ENCODE results near the gene BBS9. TPM values are rescaled to one million over a fixed set of nuclear protein-coding genes. Genes with fewer than 3 reads are reported as not detected.

BBS9 gene
- total and polyA plus RNA-seq, 11 donors: 7.4 to 29.3 (median 11.3) TPM

DNA sequence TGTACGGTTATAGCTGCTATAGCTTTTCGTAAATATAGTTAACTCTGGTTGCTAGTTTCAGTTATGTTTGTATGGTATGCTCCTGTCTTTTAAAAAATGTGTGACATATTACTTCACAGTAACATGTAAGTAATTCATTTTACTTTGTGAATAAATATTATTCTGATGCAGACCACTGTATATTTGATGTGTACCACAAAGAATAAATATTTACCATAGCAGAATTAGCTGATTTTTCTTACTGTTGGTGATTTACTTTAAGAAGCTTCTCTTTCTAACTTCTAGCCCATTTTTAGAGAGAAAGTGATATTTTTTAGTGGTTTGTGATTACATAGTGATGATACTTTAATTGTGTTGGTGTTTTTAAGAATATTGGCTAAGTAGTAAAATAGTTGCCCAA is 292.8 kb downstream of the BBS9 start:
- intact Hi-C loops (cut with DNase I): no loop called here
- 96 to 99% (median 98%) methylated on average over 2 of the region's 2 CpGs for WGBS, 4 donors
- Histone ChIP-seq H3K27ac (no peak overlapping the region), H3K36me3 (no peaks in the 10 kb centered on the region), H3K4me3 (no peak overlapping the region), H3K4me1 (peaks cover 0 to 6% (median 0%) of the 10 kb centered on the region in 12 donors), H3K9me3 (no peaks in the 10 kb centered on the region), H3K27me3 (no peaks in the 10 kb centered on the region)
- ATAC-seq (no peak), DNase-seq (no peak)
- TF ChIP-seq POLR2A (IDR thresholded peaks at IDR 0.05): no peak

DNA sequence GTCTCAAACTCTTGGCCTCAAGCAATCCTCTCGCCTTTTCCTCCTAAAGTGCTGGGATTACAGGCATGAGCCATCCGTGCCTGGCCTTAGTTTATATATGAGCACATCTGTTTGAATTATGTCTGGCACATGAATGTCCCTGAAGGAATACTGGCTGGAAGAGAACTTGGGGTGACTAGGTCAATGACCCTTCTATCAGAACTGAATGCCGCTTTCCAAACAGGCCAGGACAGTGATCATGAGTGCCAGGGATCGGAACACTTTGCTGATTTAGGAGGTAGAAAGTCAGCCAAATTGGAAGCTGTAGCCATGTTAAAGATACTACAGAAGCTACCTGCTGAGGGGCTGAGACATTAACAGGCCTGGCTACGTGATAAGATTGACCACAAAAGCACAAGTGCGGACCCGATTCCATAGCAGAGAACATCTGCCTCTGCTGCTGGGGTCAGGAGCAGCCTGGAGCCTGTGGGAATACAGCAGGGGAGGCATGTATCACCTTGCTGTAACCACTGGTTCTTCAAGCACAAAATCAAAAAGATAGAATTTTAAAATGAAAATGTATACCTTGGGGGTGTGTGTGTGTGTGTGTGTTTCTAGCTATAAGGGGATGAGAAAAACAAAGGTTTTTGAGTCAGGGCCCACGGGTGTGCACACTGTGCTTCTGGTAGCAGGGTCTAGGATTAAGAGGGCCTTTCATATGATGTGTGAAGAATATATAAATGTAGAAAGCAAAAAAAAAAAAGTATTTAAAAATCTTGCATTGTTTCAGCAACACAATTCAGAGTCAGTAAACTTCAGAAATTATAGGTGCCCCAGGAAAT is 293.7 kb downstream of the BBS9 start:
- TF ChIP-seq, protein P1, sequence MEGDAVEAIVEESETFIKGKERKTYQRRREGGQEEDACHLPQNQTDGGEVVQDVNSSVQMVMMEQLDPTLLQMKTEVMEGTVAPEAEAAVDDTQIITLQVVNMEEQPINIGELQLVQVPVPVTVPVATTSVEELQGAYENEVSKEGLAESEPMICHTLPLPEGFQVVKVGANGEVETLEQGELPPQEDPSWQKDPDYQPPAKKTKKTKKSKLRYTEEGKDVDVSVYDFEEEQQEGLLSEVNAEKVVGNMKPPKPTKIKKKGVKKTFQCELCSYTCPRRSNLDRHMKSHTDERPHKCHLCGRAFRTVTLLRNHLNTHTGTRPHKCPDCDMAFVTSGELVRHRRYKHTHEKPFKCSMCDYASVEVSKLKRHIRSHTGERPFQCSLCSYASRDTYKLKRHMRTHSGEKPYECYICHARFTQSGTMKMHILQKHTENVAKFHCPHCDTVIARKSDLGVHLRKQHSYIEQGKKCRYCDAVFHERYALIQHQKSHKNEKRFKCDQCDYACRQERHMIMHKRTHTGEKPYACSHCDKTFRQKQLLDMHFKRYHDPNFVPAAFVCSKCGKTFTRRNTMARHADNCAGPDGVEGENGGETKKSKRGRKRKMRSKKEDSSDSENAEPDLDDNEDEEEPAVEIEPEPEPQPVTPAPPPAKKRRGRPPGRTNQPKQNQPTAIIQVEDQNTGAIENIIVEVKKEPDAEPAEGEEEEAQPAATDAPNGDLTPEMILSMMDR (IDR thresholded peaks at IDR 0.05): no peak
- no peak for TF ChIP-seq POLR2A (IDR thresholded peaks at IDR 0.05)
- DNase-seq (no peak), ATAC-seq (no peak)
- H3K9me3 ChIP-seq: no peaks in the 10 kb centered on the region
- H3K4me1 ChIP-seq: peaks cover 0 to 6% (median 0%) of the 10 kb centered on the region in 12 donors
- H3K27ac ChIP-seq: no peak overlapping the region
- no peaks in the 10 kb centered on the region for H3K36me3 ChIP-seq
- no peak overlapping the region for H3K4me3 ChIP-seq
- intact Hi-C loops (cut with DNase I): no loop called here
- no peaks in the 10 kb centered on the region for H3K27me3 ChIP-seq
- WGBS, 4 donors: 76 to 93% (median 82%) methylated on average over 8 of the region's 8 CpGs

DNA sequence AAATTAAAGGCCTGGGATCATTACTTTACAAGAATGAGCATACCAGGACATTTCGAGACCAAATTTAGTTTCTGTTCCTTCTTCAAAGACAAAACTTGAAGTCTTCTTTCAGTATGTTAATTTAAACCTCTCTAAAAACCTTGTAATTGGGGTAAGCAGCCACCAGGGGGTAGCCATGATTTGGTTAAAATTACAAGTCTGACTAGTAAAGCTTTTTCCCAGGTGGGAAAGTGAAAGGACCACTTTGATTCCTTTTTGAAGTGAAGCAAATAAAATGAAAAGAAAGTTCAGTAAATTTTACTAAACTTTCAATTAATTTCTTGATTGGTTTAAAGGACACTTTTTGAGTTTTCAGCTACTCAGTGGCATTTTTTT is 294.3 kb downstream of the BBS9 start:
- Histone ChIP-seq H3K27ac (no peak overlapping the region), H3K4me3 (no peak overlapping the region), H3K4me1 (peaks cover 0 to 6% (median 0%) of the 10 kb centered on the region in 12 donors), H3K27me3 (no peaks in the 10 kb centered on the region), H3K9me3 (no peaks in the 10 kb centered on the region), H3K36me3 (no peaks in the 10 kb centered on the region)
- TF ChIP-seq POLR2A (IDR thresholded peaks at IDR 0.05): no peak
- TF ChIP-seq, protein P1 (IDR thresholded peaks at IDR 0.05): peak in 6 of 12 donors; percentile 24 to 39 (median 26)
- 86 to 90% (median 89%) methylated on average over 1 of the region's 1 CpG for WGBS, 4 donors
- ATAC-seq: no peak
- DNase-seq: no peak
- intact Hi-C loops (cut with DNase I): no loop called here

DNA sequence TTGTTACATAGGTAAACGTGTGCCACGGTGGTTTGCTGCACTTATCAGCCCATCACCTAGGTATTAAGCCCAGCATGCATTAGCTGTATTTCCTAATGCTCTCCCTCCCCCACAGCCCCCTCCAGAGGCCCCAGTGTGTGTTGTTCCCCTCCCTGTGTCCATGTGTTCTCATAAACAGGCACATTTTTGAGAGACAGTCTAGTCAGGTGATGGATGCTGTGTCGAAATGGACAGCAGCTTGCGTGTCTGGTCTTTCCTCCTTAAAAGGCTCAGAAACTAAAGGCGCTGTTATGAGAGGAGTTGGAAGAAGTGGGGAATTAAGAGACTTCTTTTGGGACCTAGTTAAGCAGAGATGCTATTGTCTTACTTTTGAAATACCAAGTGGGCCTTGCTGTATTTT is 296.0 kb downstream of the BBS9 start:
- TF ChIP-seq, protein P1 (IDR thresholded peaks at IDR 0.05): no peak
- TF ChIP-seq POLR2A (IDR thresholded peaks at IDR 0.05): no peak
- 89 to 93% (median 93%) methylated on average over 5 of the region's 5 CpGs for WGBS, 4 donors
- Histone ChIP-seq H3K36me3 (no peaks in the 10 kb centered on the region), H3K9me3 (no peaks in the 10 kb centered on the region), H3K27ac (no peak overlapping the region), H3K4me1 (peaks cover 0 to 6% (median 0%) of the 10 kb centered on the region in 12 donors), H3K4me3 (no peak overlapping the region), H3K27me3 (no peaks in the 10 kb centered on the region)
- DNase-seq (no peak), ATAC-seq (no peak)
- intact Hi-C loops (cut with DNase I): no loop called here

Measured in heart left ventricle (tissue), 16 donors.